DND-41 (cell line): ENCODE data around the gene DTNB.

ENCODE experiments used
- ATAC-seq: fragments of 200-7000 bp; cut with Tn5 transposase; 3 replicates; pipeline ENCODE4 v1.9.1; 2021; ENCODE audit warnings: low read depth; ENCODE audit not compliant: insufficient read depth
- DNase-seq: peaks from one replicate; pipeline ENCODE4 v3.0.0-alpha.2; 2020
- H2AFZ ChIP-seq: 2 replicates; pipeline ENCODE4 v1.6.0; 2012; ENCODE audit warnings: low read depth, low read length
- H3K27ac ChIP-seq: 2 replicates; pipeline ENCODE4 v1.5.1; 2012; ENCODE audit warnings: low read length, inconsistent platforms
- H3K27me3 ChIP-seq: fragments of 200-600 bp; sonication (generic); 2 replicates; pipeline ENCODE4 v1.6.0; 2012; ENCODE audit warnings: low read length, mild to moderate bottlenecking, inconsistent platforms; ENCODE audit not compliant: insufficient read depth, poor library complexity
- H3K36me3 ChIP-seq: 2 replicates; pipeline ENCODE4 v1.5.1; 2012; ENCODE audit warnings: low read length, inconsistent platforms; ENCODE audit not compliant: insufficient read depth
- H3K4me1 ChIP-seq: 2 replicates; pipeline ENCODE4 v1.5.1; 2012; ENCODE audit warnings: mild to moderate bottlenecking, low read length; ENCODE audit not compliant: insufficient read depth
- H3K4me2 ChIP-seq: 2 replicates; pipeline ENCODE4 v1.6.0; 2012; ENCODE audit warnings: mild to moderate bottlenecking, moderate library complexity, low read length, inconsistent platforms; ENCODE audit not compliant: insufficient read depth
- H3K4me3 ChIP-seq, 2 experiments: fragments of 200-600 bp in 1 of 2; shearing (Covaris generic) in 1 of 2; 2 replicates each; pipeline ENCODE4 v1.5.1; 2012 to 2016; ENCODE audit warnings: inconsistent platforms in 2 of 2, low read length in 2 of 2, mild to moderate bottlenecking in 2 of 2, low read depth in 1 of 2, moderate library complexity in 1 of 2
- H3K79me2 ChIP-seq: 2 replicates; pipeline ENCODE4 v1.6.0; 2012; ENCODE audit warnings: low read length, inconsistent platforms; ENCODE audit not compliant: insufficient read depth
- H3K9ac ChIP-seq: 2 replicates; pipeline ENCODE4 v1.6.0; 2012; ENCODE audit warnings: low read depth, mild to moderate bottlenecking, inconsistent platforms, low read length, moderate library complexity
- H3K9me3 ChIP-seq: 2 replicates; pipeline ENCODE4 v1.5.1; 2012; ENCODE audit warnings: low read length, moderate library complexity, mild to moderate bottlenecking, inconsistent platforms; ENCODE audit not compliant: insufficient read depth, severe bottlenecking
- H4K20me1 ChIP-seq: 2 replicates; pipeline ENCODE4 v1.6.0; 2012; ENCODE audit warnings: low read length; ENCODE audit not compliant: insufficient read depth
- CTCF ChIP-seq: IDR thresholded peaks from 2 replicates; pipeline ENCODE4 v1.5.1; 2012; ENCODE audit warnings: borderline replicate concordance, low read length, moderate library complexity, mild to moderate bottlenecking; ENCODE audit not compliant: poor library complexity, severe bottlenecking; ENCODE audit errors: extremely low read depth
- EZH2 ChIP-seq: IDR thresholded peaks from 3 replicates; pipeline ENCODE4 v1.6.1; 2012; ENCODE audit warnings: borderline replicate concordance, low read depth, mild to moderate bottlenecking, moderate library complexity, low read length, inconsistent platforms; ENCODE audit not compliant: severe bottlenecking

DTNB gene

DNA sequence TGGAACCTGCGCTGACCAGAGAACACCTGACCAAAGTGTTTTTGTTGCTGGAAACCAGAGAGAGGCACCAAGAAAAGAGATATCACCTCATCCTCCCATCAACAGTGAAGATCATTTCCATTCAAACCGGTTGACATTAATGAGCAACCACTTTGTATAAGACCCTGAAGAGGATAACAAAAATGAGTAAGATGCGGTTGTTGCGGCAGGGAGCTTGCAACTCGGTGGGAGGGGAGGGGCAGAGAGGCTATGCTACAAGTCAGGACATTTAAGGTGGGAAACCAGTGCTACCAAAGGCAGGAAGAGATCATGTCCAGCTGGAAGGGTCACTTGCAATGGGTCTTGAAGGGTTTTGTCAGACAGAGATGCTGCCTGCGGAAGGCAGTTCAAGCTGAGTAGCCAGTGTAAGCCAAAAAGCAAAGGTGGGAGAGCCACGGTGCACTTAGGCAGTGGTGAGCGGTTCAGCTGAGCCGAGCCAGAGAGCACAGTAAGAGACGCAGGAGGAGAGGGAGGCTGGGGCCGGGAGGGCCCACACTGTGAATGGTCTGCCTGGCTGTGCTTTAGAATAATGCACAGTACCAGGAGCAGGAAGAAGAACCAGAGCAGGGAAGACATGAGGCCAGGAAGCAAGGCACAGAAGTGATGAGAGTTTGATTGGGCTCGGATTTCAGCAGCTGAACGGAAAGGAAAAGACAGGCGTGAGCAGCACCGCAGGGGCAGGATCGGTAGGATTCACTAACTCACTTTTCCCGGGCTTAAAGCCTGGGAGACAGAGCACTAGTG, 24.4 kb upstream of the DTNB start:
- no peaks in the 10 kb centered on the region for H3K27me3 ChIP-seq
- no peak overlapping the region for H3K27ac ChIP-seq
- H3K4me3 ChIP-seq, result no peak overlapping the region
- H3K9me3 ChIP-seq, result no peaks in the 10 kb centered on the region
- H3K4me1 ChIP-seq, result no peaks in the 10 kb centered on the region
- no peak overlapping the region for H3K9ac ChIP-seq
- H3K4me2 ChIP-seq, result no peak overlapping the region
- no peaks in the 10 kb centered on the region for H3K79me2 ChIP-seq
- DNase-seq (no peak), ATAC-seq (no peak)
- no peaks in the 10 kb centered on the region for H3K36me3 ChIP-seq
- no peak overlapping the region for H2AFZ ChIP-seq
- TF ChIP-seq EZH2, result no peak
- TF ChIP-seq CTCF, result no peak
- H4K20me1 ChIP-seq, result no peaks in the 10 kb centered on the region

DNA sequence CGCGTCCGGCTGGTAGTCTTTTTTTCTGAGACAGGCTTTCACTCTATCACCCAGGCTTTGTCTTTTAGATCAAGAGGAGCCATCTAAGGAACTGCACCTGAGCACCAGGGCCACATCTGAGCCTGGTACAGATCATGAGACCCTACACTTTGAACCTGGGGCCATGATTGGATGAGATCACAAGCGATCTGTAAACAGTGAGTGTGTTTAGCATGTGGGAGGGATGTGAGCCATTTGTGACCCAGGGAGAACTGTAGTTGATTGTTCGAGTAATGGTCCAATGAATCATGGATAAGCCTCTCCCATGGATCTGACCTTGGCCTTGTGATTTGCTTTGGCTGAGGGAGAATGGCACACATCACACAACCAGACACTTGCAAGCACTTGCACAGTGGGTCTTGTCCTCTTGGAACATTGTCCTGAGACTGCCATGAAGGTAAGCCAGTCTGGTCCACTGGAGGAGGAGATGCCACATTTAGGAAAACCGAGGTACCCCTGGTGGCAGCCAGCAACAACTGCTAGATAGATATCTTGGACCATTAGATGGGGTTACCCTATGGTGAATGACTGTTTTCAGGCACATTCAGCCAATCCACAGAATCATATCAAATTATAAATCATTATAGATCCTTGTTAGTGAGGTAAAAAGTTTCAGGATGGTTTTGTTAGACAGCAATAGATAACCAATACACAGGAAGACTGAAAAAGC, 19.5 kb upstream of the DTNB start:
- no peaks in the 10 kb centered on the region for H3K79me2 ChIP-seq
- DNase-seq (no peak), ATAC-seq (no peak)
- no peaks in the 10 kb centered on the region for H4K20me1 ChIP-seq
- no peak for TF ChIP-seq CTCF
- TF ChIP-seq EZH2, result no peak
- H3K27ac ChIP-seq, result no peak overlapping the region
- H2AFZ ChIP-seq, result no peak overlapping the region
- no peaks in the 10 kb centered on the region for H3K27me3 ChIP-seq
- no peaks in the 10 kb centered on the region for H3K9me3 ChIP-seq
- no peak overlapping the region for H3K4me2 ChIP-seq
- H3K4me3 ChIP-seq, result no peak overlapping the region
- H3K36me3 ChIP-seq, result no peaks in the 10 kb centered on the region
- no peak overlapping the region for H3K9ac ChIP-seq
- no peaks in the 10 kb centered on the region for H3K4me1 ChIP-seq

- H3K36me3 ChIP-seq, result no peaks in the 10 kb centered on the region
- no peak overlapping the region for H3K27ac ChIP-seq
- H3K9ac ChIP-seq, result no peak overlapping the region
- no peak overlapping the region for H3K4me2 ChIP-seq
- no peak for DNase-seq
- no peak overlapping the region for H3K4me3 ChIP-seq
- no peak overlapping the region for H2AFZ ChIP-seq
- no peak for ATAC-seq
- H4K20me1 ChIP-seq, result no peaks in the 10 kb centered on the region
- no peaks in the 10 kb centered on the region for H3K79me2 ChIP-seq
- H3K9me3 ChIP-seq, result no peaks in the 10 kb centered on the region
- H3K27me3 ChIP-seq, result no peaks in the 10 kb centered on the region
- H3K4me1 ChIP-seq, result no peaks in the 10 kb centered on the region
- TF ChIP-seq EZH2 (no peak), CTCF (no peak)
Measured at GRCh38 chr2:25692143-25692542, 18.8 kb upstream of the DTNB start.
